Measurements from ENCODE around the gene EYA3.

EYA3 gene

DNA sequence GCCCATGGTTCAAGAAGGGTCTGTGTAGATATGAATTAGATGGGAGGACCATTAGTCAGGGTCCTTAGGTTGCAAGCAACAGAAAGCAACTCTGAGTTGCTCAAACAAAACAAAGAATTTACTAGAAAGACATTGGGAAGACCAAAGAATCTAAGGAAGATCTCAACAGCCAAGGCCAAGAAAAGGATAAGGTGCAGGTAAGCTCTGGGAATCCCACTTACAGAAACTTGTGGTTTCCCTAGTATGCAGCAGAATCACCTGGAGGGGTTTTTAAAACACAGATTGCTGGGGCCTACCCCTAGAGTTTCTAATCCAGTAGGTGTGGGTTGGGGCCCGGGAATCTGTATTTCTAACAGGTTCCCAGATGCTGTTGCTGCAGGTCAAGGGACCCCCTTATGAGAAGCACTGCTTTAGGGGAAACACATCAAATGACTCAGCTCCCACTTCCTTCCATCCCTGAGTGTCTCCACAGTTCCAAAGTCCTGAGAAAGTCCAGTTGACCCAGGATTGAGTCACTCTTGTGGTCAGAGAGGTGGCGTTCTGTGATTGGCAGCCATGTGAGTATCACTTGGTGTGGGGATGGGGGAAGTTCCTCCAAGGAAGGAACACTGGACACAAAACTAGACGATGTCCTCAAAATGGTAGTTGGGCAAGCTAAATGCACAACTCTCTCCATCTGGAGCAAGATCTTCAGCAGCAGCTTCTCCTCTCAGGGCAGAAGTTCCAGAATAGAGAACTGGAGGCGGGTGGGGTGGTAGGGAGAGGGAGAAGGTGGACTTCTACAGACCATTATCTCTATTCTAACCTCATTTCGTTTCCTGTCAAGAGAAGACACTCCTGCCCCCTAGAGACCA is 24.2 kb upstream of the EYA3 start:
- H3K4me3 ChIP-seq (ENCODE audit: low read length), result no peak overlapping the region
- DNase-seq (ENCODE audit: low read depth), result no peak
- TF ChIP-seq, protein P1, sequence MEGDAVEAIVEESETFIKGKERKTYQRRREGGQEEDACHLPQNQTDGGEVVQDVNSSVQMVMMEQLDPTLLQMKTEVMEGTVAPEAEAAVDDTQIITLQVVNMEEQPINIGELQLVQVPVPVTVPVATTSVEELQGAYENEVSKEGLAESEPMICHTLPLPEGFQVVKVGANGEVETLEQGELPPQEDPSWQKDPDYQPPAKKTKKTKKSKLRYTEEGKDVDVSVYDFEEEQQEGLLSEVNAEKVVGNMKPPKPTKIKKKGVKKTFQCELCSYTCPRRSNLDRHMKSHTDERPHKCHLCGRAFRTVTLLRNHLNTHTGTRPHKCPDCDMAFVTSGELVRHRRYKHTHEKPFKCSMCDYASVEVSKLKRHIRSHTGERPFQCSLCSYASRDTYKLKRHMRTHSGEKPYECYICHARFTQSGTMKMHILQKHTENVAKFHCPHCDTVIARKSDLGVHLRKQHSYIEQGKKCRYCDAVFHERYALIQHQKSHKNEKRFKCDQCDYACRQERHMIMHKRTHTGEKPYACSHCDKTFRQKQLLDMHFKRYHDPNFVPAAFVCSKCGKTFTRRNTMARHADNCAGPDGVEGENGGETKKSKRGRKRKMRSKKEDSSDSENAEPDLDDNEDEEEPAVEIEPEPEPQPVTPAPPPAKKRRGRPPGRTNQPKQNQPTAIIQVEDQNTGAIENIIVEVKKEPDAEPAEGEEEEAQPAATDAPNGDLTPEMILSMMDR (conservative IDR thresholded peaks at IDR 0.05; ENCODE audit: low read depth, low read length), result no peak

DNA sequence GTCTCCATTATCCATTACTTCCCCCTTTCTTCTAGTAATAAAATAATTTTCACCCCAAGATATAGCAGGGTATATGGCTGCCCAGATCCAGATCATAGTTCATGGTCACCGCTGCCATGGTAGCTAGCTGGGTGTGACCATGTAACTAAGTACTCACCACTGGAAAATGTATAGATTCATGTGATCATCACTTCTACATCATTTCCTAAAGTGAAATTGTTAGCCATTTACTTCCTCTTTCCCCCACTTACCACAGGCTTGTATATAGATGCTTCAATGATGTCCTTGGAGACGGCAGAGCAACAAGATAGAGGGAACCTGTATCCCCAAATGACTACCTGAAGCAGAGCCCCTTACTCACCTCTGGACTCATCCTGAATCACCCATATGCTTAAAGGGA is 22.7 kb upstream of the EYA3 start:
- no peak for DNase-seq (ENCODE audit: low read depth)
- H3K4me3 ChIP-seq (ENCODE audit: low read length), result no peak overlapping the region
- TF ChIP-seq, protein P1 (conservative IDR thresholded peaks at IDR 0.05; ENCODE audit: low read depth, low read length), result no peak

DNA sequence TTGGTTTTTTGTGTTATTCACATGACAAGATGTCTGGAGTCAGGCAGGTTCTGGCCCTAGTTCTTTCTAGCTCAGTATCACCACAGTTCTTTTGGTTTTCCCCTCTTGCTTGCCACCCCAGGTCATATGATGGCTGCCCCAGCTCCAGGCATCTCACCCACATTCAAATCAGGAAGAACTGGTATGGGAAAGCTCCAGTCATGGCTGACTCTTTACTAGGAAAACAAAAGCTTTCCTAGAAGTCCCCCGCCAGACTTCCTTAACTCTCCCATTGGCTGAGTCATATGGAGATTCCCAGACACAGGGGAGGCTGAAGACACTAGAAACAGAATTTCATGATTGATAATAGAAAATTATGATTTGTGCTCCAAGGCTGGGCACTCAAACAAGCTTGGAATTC is 22.1 kb upstream of the EYA3 start:
- TF ChIP-seq, protein P1 (conservative IDR thresholded peaks at IDR 0.05; ENCODE audit: low read depth, low read length), result no peak
- no peak for DNase-seq (ENCODE audit: low read depth)
- H3K4me3 ChIP-seq (ENCODE audit: low read length), result no peak overlapping the region

DNA sequence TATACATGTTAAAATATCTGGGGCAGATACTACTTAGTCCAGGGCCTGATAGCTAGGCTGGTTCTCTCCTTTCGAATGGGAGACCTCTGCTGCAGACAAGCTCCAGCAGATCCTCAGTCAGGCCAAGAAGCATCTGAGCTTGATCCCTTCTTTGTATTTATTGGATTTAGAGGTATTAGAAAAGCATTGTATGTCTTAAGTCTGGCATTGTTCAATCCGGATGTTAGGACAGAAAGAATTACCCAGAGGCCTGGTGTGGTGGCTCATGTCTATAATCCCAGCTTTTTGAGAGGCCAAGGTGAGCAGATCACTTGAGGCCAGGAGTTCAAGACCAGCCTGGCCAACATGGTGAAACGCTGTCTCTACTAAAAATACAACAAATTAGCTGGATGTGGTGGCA is 21.2 kb upstream of the EYA3 start:
- no peak overlapping the region for H3K4me3 ChIP-seq (ENCODE audit: low read length)
- TF ChIP-seq, protein P1 (conservative IDR thresholded peaks at IDR 0.05; ENCODE audit: low read depth, low read length), result no peak
- no peak for DNase-seq (ENCODE audit: low read depth)

DNA sequence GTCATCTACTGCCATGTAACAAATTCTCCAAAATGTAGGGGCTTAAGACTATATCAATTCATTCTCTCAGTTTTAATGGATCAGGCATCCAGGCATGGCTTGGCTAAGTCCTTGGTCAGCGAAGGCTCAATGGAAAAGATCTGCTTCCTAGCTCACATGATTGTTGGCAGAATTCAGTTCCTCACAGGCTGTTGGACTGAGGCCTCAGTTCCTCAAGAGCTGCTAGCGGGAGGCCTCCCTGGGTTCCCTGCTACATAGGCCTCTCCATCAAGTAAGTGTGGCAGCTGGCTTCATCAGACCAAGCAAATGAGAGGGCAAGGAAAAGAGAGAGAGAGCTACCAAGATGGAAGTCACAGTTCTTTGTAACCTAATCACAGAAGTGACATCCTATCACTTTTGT is 19.6 kb upstream of the EYA3 start:
- TF ChIP-seq, protein P1 (conservative IDR thresholded peaks at IDR 0.05; ENCODE audit: low read depth, low read length), result no peak
- no peak overlapping the region for H3K4me3 ChIP-seq (ENCODE audit: low read length)
- no peak for DNase-seq (ENCODE audit: low read depth)

DNA sequence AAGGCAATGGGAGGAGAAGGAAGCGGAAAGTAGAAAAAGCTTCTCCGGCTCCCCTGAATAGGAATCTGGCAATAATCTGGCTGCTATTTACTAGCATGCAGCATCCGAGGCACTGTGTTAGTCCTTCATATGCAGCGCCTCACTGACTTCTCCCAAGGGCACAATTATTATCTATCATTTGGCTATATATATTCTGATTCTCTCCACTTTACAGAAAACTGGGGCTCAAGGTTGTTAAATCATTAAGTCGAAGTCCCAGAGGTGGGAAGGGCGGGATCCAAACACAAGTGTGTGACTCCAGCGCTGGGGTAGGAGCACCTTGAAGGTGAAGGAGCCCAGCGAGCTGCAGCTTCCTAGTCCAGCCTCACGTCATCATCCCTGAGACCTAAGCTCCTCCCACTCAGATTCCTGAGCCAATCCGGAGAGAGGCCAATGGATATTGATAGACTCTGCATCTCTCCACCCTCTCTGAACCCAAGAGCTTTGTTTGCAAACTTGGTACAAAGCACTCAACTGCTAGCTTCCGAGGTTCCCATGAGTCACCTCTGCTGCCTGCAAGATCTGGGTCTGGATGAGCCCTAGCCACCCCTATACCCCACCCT is 16.6 kb upstream of the EYA3 start:
- no peak for DNase-seq (ENCODE audit: low read depth)
- peak overlapping the region; percentile 2 for H3K4me3 ChIP-seq (ENCODE audit: low read length)
- TF ChIP-seq, protein P1 (conservative IDR thresholded peaks at IDR 0.05; ENCODE audit: low read depth, low read length), result no peak

DNA sequence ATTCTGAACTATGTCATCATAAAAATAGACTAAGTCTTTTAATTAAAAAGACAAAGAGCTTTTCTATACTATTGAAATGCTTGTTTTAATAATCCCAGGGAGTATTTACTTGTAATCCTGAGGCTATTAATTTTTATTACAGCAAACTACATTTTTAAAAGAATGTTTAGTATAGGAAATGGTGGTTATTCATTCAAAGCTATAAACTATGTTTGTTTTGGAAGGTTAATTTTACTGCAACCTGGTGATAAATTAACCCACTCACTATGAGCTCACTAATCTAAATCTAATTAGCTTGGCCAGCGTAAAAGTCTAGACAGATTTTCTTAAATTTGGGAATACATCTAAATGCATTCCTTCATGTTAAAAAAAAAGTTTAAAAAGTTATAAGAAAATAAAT is 13.8 kb upstream of the EYA3 start:
- DNase-seq (ENCODE audit: low read depth), result no peak
- TF ChIP-seq, protein P1 (conservative IDR thresholded peaks at IDR 0.05; ENCODE audit: low read depth, low read length), result no peak
- H3K4me3 ChIP-seq (ENCODE audit: low read length), result no peak overlapping the region

Measured in retinal pigment epithelial cell (primary cell).